ENCODE data around the gene PHB1.
"Not testable (repeated sequence)": the region's sequence is repeated elsewhere in the genome, so short reads cannot be mapped to it uniquely, and the experiment has no call there.

PHB1 gene

DNA sequence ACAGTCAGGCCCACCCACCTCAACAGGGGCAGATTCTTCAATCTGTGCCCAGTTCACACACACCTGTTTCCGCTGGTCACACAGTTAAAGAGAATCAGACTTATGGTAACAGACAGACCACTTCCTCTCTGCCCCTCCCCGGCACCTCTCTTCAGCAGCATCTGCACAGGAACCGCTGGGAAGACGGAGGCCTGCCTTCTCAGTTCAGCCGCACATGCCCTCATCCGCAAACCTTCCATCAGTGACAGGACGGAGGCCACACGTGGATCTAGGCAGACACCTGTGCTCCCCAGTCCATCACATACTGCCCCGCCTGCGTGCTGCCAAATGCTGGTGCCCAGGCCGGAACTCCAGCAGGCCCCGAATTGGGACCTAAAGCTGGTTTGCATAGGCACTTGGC lies 10.3 kb downstream of the PHB1 start:
- H3K4me3 ChIP-seq (ENCODE audit: low read length), result no peak overlapping the region
- no peak for TF ChIP-seq ZNF274 (IDR thresholded peaks at IDR 0.05; ENCODE audit: low read depth, low read length)

DNA sequence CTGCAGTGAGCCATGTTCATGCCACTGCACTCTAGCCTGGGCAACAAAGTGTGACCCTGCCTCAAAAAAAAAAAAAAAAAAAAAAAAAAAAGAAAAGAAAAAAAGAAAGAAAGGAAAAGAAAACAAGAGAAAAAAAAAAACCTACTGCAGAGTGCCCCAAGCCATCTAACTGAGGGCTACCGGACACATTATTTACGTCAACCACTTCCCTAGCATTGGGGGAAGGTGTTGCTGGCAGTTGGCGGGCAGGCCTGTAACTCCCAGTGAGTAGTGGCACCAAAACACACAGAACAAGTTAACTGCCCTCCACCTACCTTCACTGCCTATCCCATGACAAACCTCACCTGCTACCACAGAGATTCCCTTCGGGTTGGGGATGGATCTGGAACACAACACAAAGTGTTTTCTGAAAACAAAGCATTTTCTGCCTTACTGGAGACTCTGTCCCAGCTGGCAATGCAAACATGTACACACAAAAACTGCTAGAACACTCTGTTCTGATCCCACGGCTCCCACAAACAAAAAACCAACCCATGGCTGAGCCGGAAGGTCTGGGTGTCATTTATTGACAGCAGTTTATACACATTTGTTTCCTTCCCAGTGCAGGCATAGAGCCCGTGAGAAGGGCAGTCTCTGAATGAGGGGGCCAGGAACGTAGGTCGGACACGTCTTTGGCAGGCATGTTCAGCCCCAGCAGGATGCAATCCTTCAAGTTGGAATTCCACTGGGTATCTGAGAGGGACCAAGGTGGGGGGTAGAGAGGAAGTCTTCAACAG lies 11.0 kb downstream of the PHB1 start:
- no peak overlapping the region for H3K4me3 ChIP-seq (ENCODE audit: low read length)
- no peak for TF ChIP-seq ZNF274 (IDR thresholded peaks at IDR 0.05; ENCODE audit: low read depth, low read length)

DNA sequence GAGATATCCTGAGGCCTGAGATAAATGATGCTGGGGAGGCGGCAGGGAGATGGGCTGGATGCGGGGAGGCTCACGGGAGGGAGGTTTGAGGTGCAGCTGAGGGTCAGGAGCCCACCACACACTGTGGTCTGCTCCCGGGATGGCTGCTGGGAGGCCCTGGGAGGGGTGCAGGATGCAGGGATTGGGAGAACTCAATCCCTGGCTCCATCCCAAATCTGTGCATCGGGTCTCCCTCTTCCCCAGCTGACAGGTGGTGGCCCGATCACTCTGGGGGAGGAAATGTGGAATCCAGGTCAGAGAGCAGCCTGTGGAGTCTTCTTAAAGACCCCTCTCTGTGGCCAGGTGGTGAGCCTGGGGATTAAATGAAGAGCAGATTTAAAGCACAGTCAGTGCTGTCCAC lies 12.0 kb downstream of the PHB1 start:
- TF ChIP-seq ZNF274 (IDR thresholded peaks at IDR 0.05; ENCODE audit: low read depth, low read length), result no peak
- H3K4me3 ChIP-seq (ENCODE audit: low read length), result no peak overlapping the region

DNA sequence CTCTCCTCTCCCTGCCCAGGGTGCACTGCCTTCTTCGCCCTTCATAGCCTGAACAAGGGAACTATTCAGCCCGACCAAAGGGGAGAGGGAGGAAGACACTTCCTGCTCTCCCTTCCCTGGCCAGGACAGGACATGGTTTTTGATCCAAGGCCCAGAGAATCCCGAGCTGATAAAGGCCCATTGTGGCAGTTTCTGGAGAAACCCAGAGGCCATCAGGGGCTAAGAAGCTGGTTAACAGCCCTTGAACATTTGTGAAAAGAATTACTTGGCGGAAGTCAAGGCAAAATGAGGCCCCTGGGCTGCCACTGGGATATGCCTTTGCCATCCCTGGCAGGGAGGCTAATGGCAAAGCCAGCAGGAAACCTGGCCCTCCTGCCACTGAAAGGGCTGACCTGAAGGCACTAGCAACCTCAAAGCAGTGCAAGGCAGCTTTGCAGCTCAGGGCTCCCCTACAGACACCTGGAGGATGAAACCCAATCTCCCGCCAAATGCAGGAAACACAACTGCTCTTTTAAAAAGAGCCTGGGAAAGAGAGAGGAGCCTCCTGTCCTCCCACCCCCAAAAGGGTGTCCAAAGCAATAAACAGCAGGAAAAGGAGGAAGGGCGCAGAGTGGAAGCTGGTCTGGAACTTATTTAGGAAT lies 12.6 kb downstream of the PHB1 start:
- TF ChIP-seq ZNF274 (IDR thresholded peaks at IDR 0.05; ENCODE audit: low read depth, low read length), result no peak
- H3K4me3 ChIP-seq (ENCODE audit: low read length), result no peak overlapping the region

DNA sequence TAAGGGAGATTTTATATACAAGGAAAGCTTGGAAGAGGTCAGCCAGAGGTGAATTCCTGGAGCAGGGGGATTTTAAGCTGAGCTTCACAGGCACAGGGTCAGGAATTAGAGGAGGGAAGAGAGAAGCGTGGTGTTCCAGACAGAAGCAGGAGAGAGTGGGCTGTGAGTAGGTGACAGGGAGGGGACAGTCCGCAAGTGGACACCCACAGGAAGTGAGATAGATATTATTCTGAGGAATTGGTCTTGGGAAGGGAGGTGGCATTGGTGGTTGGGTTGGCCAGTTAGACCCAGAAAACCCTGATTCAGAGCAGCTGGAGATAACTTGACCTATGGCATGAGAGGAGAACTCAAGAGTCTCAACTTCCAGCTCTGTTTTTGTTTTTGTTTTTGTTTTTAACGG lies 14.7 kb downstream of the PHB1 start:
- no peak overlapping the region for H3K4me3 ChIP-seq (ENCODE audit: low read length)
- TF ChIP-seq ZNF274 (IDR thresholded peaks at IDR 0.05; ENCODE audit: low read depth, low read length), result no peak

DNA sequence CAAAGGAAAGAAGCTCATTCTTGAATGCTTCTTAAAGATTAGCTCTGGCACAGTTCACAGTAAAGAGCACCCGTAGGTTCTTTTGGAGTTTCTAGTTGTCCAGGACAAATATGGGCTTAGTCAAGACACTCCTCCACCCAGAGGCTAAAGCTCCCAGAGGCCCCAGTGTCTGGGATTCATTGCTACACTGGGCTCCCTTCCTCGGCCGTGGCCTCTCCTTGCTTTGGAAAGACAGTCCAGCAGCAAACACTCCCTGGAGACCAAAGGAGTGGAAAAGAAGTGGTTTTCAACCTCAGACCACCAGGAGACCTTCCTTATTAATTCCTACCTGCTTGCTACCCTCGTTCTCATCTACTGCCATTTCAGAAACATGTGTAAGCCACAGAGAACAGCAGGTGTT lies 17.1 kb downstream of the PHB1 start:
- no peak overlapping the region for H3K4me3 ChIP-seq (ENCODE audit: low read length)
- TF ChIP-seq ZNF274 (IDR thresholded peaks at IDR 0.05; ENCODE audit: low read depth, low read length), result no peak

DNA sequence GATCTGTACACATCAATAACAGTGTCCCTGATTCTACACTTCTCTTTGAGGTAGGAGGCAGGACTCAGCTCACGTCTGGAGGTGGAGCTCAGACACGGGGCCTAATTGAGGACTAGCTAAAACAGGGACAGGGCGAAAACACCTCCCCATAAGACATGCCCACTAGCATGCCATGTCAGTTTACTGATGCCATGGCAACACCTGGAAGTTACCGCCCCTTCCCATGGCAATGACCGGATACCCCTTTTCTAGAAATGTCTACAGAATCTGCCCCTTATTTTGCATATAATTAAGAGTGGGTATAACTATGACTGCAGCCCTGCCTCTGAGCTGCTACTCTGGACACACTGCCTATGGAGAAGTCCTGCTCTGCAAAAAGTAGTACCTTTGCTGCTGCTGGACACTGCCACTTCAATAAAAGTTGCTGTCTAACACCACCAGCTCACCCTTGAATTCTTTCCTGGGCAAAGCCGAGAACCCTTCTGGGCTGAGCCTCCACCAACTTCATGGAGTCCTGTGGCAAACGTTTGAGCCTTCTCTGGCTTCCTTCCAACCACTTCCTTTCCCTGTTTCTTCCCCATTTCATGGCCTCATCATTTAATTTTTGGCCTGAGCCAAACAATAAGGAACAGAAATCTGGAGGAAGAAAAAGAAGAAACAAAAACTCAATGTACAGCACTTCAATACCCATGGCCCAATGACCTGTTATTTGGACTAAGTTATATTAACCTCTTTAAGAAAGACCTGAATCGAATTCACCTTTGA lies 21.0 kb downstream of the PHB1 start:
- H3K4me3 ChIP-seq (ENCODE audit: low read length), result no peak overlapping the region
- no peak for TF ChIP-seq ZNF274 (IDR thresholded peaks at IDR 0.05; ENCODE audit: low read depth, low read length)

DNA sequence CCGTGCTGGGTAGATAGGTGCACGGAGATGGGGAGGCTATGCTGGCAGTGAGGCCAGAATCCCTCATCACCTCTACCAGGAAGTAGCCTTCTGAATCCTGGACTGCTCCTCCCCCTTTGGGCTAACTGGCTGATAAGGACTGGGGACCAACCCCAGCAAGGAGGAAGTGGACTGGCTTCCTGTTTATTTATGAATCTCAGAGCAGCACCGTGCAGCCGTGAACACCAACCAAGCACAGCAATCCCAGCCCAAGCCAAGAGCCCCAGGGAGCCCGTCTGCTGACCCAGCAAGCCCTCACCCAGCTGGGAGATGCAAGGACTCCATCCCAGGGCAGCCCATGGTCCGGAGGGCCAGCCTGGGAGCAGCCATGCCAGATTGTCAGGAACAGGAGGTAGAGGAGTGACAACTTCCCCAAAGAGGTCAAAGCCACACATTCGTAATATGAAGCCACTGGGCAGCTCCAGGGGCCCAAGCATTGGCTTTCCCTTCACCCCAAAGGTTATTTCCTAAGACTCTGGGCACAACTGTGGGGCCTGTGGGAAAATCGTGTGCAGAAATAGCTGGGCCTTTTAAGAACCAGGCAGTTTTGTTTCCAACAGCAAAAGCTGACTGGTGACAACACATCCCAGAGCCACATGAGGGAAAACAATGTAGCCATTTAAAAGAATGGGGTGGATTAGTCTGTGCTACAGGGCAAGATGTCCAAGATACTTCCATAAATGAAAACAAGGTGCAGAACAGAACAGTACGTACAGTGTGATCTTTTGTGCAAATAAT lies 23.9 kb downstream of the PHB1 start:
- TF ChIP-seq ZNF274 (IDR thresholded peaks at IDR 0.05; ENCODE audit: low read depth, low read length), result no peak
- peak overlapping the region; percentile 12; the same call in 1 of the 2 replicates for H3K4me3 ChIP-seq (ENCODE audit: low read length)

DNA sequence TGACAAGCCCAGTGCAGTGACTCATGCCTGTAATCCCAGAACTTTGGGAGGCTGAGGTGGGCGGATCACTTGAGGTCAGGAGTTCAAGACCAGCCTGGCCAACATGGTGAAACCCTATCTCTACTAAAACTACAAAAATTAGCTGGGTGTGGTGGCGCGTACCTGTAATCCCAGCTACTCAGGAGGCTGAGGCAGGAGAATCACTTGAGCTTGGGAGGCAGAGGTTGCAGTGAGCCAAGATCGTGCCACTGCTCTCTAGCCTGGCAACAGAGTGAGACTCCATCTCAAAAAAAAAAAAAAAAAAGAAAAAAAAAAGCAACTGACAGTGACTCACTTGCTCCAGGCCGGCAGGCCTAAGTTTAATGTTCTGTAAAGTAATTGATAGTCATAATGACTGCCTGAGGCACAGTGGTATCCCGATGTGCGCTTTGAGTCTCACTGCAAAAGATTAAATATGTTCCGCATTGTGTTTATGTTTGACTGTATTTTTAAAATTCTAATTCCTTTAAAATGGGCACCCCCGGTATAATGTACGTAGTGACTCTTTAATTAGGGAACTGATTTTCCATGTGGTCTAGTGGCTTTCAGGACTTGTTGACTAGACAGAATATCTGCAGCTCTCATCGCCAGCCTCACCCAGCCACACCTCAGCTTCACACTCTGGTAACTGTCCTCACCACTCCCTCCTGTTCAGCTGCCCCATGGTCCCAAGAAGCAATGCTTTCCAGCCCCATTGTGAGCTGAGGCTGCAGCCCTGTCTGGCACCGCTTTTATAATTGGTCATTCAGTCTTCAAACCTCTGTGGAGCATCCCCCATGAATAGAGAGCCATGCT lies 25.0 kb downstream of the PHB1 start:
- not testable (repeated sequence) for H3K4me3 ChIP-seq (ENCODE audit: low read length)

DNA sequence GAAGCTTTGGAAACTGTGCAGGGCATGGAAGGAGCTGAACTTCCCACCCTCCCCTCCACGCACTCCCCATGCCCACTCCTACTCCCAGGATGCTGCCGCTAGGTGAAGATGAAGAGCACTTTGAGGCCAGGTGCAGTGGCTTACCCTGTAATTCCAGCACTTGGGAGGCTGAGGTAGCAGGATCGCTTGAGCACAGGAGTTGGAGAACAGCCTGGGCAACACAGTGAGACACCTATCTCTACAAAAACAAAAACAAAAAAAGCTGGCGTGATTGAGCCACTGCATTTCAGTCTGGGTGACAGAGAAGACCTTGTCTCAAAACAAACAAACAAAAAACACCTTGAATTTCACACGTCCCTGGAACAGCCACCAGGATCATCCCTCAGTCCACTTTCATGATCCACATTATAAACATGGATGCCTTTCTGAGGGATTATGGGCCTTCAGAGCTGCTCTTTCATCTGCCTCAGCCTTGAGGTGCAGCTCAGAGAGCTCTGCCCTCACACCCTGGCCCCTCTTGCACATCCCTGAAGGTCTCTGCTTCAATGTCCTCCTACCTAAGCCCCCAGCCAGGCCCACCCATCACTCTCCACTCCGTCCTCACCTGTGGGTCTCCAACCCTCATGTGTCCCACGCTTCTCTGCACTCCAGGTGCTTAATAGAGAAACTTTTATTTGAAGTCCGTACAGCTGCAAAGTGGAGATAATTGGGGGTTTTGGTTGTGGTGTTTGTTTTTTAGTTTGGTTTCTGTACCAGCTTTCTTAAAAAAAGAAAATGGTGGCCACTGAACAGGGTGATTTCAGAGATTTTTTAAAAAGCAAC lies 25.8 kb downstream of the PHB1 start:
- no peak overlapping the region; the same call in 1 of the 2 replicates for H3K4me3 ChIP-seq (ENCODE audit: low read length)
- no peak for TF ChIP-seq ZNF274 (IDR thresholded peaks at IDR 0.05; ENCODE audit: low read depth, low read length)

DNA sequence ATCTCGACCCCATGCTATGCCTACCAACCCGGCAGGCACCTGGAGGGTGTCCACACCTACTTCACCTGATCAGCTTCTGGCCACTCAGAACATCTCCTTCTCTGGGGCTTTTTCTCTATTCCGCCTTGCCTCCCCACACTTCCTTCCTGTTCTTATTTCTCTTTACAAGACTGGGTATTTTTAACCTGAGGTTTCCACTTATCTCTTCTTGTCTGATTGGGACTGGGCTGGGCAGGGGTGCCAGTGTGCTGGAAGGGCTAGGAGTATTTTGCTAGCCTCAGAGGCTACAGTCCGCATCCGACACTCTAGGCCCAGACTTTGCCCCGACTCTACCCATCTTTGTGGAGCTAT lies 26.4 kb downstream of the PHB1 start:
- no peak overlapping the region; the same call in 1 of the 2 replicates for H3K4me3 ChIP-seq (ENCODE audit: low read length)
- TF ChIP-seq ZNF274 (IDR thresholded peaks at IDR 0.05; ENCODE audit: low read depth, low read length), result no peak

DNA sequence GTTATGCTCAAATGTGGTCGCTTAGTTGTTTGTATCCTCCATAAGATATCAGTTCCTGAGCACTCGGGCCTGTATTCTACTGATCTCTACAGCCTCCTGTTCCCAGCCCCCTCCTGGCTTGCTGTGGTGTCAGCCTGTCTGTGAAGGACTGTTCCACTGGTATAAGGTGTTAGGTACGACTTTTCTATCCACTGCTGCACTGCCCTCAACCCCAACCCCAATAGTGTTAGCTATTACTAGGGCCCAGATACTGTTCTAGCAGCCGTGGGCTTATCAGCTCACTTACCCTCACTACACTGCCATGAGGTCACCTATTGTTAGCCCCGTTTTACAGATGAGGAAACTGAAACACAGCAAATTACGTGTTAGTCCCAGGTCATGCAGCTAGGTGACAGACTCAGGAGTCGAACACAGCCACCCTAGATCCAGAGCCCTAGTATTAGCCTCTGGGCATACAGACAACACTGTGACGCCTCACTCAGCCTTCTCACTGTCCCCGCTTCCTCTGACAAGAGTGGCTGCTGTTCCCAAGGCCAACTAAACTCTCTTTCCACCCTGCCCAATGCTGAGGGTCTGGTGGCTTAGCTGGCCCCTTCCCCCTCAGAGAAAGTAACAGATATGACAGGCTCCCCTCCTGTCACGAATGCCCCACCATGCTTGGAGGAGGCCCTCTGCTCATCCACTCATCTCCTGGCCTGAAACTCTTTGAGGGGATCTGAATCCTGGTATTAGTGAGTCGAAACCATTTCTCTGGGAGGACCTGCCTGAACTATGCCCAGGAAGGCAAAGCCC lies 27.0 kb downstream of the PHB1 start:
- H3K4me3 ChIP-seq (ENCODE audit: low read length), result no peak overlapping the region; the same call in 1 of the 2 replicates
- no peak for TF ChIP-seq ZNF274 (IDR thresholded peaks at IDR 0.05; ENCODE audit: low read depth, low read length)
